ENCODE results near the gene EHF. TPM values are rescaled to one million over a fixed set of nuclear protein-coding genes. Genes with fewer than 3 reads are reported as not detected.

The EHF gene
- total RNA-seq, 4 donors from 2014 or later = 0.13 to 30.0 (median 1.0) TPM

DNA sequence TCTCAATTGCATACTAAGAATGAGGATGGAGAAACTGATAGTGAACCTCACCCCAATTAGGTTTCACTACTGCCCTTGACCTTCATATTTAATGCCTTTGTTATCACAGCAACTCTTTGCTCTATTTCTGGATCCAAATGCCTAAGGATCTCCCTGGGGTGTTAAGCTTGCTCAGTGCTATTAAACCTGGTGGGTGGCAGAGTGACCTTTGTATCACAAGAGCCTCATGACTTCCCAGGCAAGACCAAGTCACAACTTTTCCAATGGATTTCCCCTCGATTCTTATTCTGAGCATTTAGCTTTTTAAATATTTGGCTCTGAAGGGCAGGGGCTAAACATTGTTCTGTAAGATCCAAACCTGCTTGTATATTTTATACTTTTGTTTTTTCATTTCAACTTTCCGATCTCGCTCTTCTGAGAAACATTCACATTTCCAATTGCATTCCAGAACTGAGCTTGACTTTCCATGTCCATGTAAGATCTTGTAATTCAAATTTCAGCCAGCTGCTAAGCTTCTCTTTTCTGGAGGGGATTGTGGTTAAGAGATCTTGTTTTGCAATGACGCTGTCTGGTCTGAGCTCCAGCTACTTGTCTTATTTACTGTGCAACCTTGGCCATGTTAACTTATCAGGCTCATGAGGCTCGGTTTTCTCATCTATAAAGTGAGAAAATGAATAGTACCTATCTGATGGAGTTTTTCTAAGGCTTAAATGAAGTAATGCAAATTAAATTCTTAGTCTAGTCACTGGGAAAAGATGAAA lies 6.4 kb upstream of the EHF start:
- ATAC-seq = no peak
- Histone ChIP-seq H3K27ac (no peak overlapping the region), H3K4me1 (no peaks in the 10 kb centered on the region), H3K9me3 (no peaks in the 10 kb centered on the region), H3K27me3 (no peaks in the 10 kb centered on the region), H3K4me3 (no peak overlapping the region), H3K36me3 (no peaks in the 10 kb centered on the region)
- WGBS, 2 donors (ENCODE audit: low coverage in 1 of 2) = 41 to 55% methylated on average over 3 to 5 of the region's 5 CpGs
- TF ChIP-seq POLR2AphosphoS5 (IDR thresholded peaks at IDR 0.05) = no peak
- no peak for TF ChIP-seq EP300 (IDR thresholded peaks at IDR 0.05)
- TF ChIP-seq, protein P1, sequence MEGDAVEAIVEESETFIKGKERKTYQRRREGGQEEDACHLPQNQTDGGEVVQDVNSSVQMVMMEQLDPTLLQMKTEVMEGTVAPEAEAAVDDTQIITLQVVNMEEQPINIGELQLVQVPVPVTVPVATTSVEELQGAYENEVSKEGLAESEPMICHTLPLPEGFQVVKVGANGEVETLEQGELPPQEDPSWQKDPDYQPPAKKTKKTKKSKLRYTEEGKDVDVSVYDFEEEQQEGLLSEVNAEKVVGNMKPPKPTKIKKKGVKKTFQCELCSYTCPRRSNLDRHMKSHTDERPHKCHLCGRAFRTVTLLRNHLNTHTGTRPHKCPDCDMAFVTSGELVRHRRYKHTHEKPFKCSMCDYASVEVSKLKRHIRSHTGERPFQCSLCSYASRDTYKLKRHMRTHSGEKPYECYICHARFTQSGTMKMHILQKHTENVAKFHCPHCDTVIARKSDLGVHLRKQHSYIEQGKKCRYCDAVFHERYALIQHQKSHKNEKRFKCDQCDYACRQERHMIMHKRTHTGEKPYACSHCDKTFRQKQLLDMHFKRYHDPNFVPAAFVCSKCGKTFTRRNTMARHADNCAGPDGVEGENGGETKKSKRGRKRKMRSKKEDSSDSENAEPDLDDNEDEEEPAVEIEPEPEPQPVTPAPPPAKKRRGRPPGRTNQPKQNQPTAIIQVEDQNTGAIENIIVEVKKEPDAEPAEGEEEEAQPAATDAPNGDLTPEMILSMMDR (IDR thresholded peaks at IDR 0.05) = no peak
- TF ChIP-seq POLR2A (IDR thresholded peaks at IDR 0.05) = no peak

DNA sequence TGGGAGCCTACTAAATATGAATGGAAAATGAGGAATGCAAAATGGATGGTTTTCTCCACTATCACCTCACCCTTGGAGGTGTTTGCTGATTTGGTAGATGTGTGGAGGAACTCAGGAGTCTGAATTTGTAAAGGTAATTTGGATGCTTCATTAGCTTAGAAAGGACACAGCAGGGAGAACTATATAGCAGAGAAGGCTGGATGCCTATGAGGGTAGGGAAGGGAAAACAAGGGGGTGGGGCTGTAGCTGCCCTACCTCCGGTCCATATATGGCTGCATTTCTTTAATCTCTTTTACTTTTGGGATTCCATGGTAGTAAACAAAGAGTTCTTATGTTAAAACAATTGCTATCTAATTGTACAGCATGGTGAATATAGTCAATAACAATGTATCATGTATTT lies 4.8 kb upstream of the EHF start:
- Histone ChIP-seq H3K9me3 (no peaks in the 10 kb centered on the region), H3K27me3 (no peaks in the 10 kb centered on the region), H3K27ac (no peak overlapping the region), H3K4me1 (no peaks in the 10 kb centered on the region), H3K36me3 (no peaks in the 10 kb centered on the region), H3K4me3 (no peak overlapping the region)
- TF ChIP-seq EP300 (IDR thresholded peaks at IDR 0.05) = no peak
- TF ChIP-seq POLR2A (IDR thresholded peaks at IDR 0.05) = no peak
- TF ChIP-seq, protein P1 (IDR thresholded peaks at IDR 0.05) = no peak
- no peak for TF ChIP-seq POLR2AphosphoS5 (IDR thresholded peaks at IDR 0.05)
- no peak for ATAC-seq
- WGBS, 2 donors (ENCODE audit: low coverage in 1 of 2) = 67% methylated on average over 1 of the region's 1 CpG

DNA sequence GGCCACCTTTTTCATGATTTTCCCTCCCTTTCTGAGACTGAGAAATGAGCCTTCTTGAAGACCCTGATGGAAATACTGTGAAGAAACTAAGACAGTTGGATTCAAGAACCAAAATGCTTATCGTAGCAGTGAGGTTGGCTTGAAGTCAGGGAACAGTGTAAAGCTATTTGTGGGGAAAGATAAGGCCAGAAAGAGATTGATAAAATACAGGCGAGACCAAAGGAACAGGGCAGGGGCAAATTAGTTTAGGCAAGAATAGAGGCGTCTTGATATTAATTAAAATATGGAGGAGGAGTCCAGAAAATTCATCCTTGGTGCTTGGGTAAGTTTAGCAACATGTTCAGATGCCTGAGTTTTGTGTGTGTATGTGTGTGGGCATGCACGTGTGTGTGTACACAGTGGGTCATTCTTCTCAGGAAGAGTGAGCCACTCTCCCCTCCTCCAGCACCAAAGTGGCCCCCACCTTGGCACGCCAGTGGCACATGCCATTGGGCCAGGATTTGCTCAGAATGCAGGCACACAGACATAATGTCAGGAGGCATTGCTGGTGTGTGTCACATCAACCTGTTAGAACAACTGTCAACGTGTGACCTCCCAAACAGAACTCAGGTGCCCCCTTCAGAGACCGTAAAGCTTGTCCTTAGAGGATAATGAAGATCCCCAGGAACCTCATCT lies 3.9 kb upstream of the EHF start:
- no peaks in the 10 kb centered on the region for H3K27me3 ChIP-seq
- H3K36me3 ChIP-seq = no peaks in the 10 kb centered on the region
- no peak overlapping the region for H3K4me3 ChIP-seq
- H3K9me3 ChIP-seq = no peaks in the 10 kb centered on the region
- 46 to 68% methylated on average over 4 of the region's 7 CpGs for WGBS, 2 donors (ENCODE audit: low coverage in 1 of 2)
- H3K4me1 ChIP-seq = no peaks in the 10 kb centered on the region
- no peak overlapping the region for H3K27ac ChIP-seq
- TF ChIP-seq POLR2AphosphoS5 (IDR thresholded peaks at IDR 0.05) = no peak
- no peak for TF ChIP-seq POLR2A (IDR thresholded peaks at IDR 0.05)
- no peak for ATAC-seq

DNA sequence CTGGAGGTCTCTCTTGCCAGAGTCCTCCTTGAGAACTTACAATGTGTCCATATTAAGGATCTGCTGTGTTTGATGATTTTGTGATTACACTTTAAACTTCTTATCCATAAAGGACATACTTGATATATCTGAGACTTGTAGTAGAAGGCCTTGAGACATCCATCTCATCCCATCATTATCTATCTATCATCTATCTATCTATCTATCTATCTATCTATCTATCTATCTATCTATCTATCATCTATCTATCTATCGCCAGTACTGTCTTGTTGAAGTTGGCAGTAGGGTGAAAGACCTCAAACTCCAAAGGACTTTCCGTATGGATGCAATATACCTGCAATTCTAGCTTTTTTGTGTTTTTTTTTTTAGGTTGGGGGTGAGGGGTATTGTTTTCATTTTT lies 2.5 kb upstream of the EHF start:
- no peak for ATAC-seq
- WGBS, 2 donors (ENCODE audit: low coverage in 1 of 2) = 78 to 100% methylated on average over 1 to 2 of the region's 2 CpGs
- no peaks in the 10 kb centered on the region for H3K4me1 ChIP-seq
- H3K4me3 ChIP-seq = no peak overlapping the region
- TF ChIP-seq POLR2A (IDR thresholded peaks at IDR 0.05) (no peak), POLR2AphosphoS5 (IDR thresholded peaks at IDR 0.05) (no peak), EP300 (IDR thresholded peaks at IDR 0.05) (no peak)
- TF ChIP-seq, protein P1 (IDR thresholded peaks at IDR 0.05) = no peak
- no peaks in the 10 kb centered on the region for H3K27me3 ChIP-seq
- no peaks in the 10 kb centered on the region for H3K36me3 ChIP-seq
- no peak overlapping the region for H3K27ac ChIP-seq
- no peaks in the 10 kb centered on the region for H3K9me3 ChIP-seq

DNA sequence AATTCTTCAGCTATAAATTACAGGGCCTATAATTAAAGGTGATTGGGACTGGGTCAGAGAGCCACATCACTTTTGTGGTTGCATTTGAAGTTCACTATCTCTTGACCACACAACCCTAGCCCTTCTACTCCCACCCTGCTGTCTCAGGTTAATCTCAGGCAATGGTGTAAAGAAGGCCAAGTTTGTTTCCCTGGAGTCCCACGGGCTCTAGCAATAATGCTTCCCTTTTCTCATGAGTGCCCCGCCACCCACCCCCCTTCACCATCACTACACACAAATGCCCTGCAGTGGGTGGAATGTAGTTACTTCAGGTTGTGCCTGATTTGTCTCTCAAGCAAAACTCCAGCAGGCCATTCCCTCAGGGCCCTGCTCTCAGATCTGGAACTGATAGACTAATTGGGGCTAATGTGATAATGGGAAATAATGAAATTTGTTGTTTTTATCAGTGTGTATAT lies 1.8 kb upstream of the EHF start:
- WGBS, 2 donors (ENCODE audit: low coverage in 1 of 2) = 75% methylated on average over 2 of the region's 2 CpGs; no CpG with 5 or more reads in 1 of the 2 donors
- no peak overlapping the region for H3K27ac ChIP-seq
- no peaks in the 10 kb centered on the region for H3K27me3 ChIP-seq
- H3K4me1 ChIP-seq = no peaks in the 10 kb centered on the region
- H3K4me3 ChIP-seq = no peak overlapping the region
- no peaks in the 10 kb centered on the region for H3K36me3 ChIP-seq
- no peak for TF ChIP-seq POLR2AphosphoS5 (IDR thresholded peaks at IDR 0.05)
- no peaks in the 10 kb centered on the region for H3K9me3 ChIP-seq
- no peak for ATAC-seq

DNA sequence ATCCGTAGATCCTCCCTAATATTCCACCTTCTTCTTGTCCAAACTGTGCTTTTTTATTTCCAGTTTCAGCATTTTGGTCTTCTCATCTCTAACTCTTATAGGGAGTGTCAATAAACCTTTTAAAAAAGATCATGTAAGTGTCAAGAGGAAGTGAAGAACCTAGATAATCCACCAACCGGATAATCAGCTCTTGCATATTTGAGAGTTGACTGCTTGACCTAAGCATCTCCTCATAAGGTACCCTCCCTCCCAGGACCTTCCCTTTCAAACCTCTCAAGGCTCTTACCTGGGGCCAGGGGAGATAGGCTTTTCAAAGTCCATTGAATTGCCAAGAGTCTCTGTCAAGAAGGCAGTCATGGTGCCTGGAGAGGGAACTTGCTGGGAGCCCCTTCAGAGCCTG lies 691 bp upstream of the EHF start:
- H3K9me3 ChIP-seq = no peaks in the 10 kb centered on the region
- WGBS, 2 donors (ENCODE audit: low coverage in 1 of 2) = 68 to 87% methylated on average over 2 of the region's 2 CpGs
- H3K27ac ChIP-seq = no peak overlapping the region
- TF ChIP-seq POLR2A (IDR thresholded peaks at IDR 0.05) = no peak
- no peak for TF ChIP-seq POLR2AphosphoS5 (IDR thresholded peaks at IDR 0.05)
- TF ChIP-seq, protein P1 (IDR thresholded peaks at IDR 0.05) = no peak
- TF ChIP-seq EP300 (IDR thresholded peaks at IDR 0.05) = no peak
- no peak for ATAC-seq
- H3K36me3 ChIP-seq = no peaks in the 10 kb centered on the region
- peaks cover 6% of the 10 kb centered on the region for H3K27me3 ChIP-seq
- H3K4me1 ChIP-seq = no peaks in the 10 kb centered on the region
- H3K4me3 ChIP-seq = no peak overlapping the region

All from gastroesophageal sphincter (tissue), 4 donors.